RWPE2 (cell line): ENCODE measurements around the gene SPDYE4.
"Not testable (repeated sequence)": the region's sequence is repeated elsewhere in the genome, so short reads cannot be mapped to it uniquely, and the experiment has no call there.

Source experiments
- ATAC-seq: fragments of 200-7000 bp; cut with Tn5 transposase; 3 replicates; pipeline ENCODE4 v1.9.1; 2021; ENCODE audit warnings: low read depth
- DNase-seq: peaks from one replicate; pipeline ENCODE4 v3.0.0-alpha.2; 2020; ENCODE audit warnings: low spot score
- H3K27ac ChIP-seq: fragments of 450-650 bp; 2 replicates; pipeline ENCODE4 v1.5.1; 2017; ENCODE audit warnings: mild to moderate bottlenecking; ENCODE audit not compliant: poor library complexity, severe bottlenecking
- H3K27me3 ChIP-seq: fragments of 250-450 bp; sonication (Bioruptor Pico); 2 replicates; pipeline ENCODE4 v1.5.1; 2021; ENCODE audit warnings: mild to moderate bottlenecking, moderate library complexity; ENCODE audit not compliant: insufficient read depth, poor library complexity, severe bottlenecking
- H3K36me3 ChIP-seq: fragments of 250-450 bp; sonication (Bioruptor Pico); 2 replicates; pipeline ENCODE4 v1.5.1; 2020; ENCODE audit warnings: low read depth, mild to moderate bottlenecking, moderate library complexity
- H3K4me1 ChIP-seq: fragments of 250-450 bp; sonication (Bioruptor Pico); 2 replicates; pipeline ENCODE4 v1.5.1; 2021; ENCODE audit warnings: mild to moderate bottlenecking, moderate library complexity; ENCODE audit not compliant: insufficient read depth, poor library complexity, severe bottlenecking
- H3K4me3 ChIP-seq: fragments of 250-450 bp; sonication (Bioruptor Pico); 2 replicates; pipeline ENCODE4 v1.5.1; 2021; ENCODE audit warnings: mild to moderate bottlenecking, moderate library complexity; ENCODE audit not compliant: severe bottlenecking
- H3K9me3 ChIP-seq: fragments of 250-450 bp; sonication (Bioruptor Pico); 2 replicates; pipeline ENCODE4 v1.5.1; 2021; ENCODE audit warnings: mild to moderate bottlenecking, moderate library complexity; ENCODE audit not compliant: severe bottlenecking
- TF ChIP-seq, protein P1 (sequence below): fragments of 450-650 bp; IDR thresholded peaks from one replicate; pipeline ENCODE4 v1.5.1; 2017; ENCODE audit warnings: mild to moderate bottlenecking, moderate library complexity; ENCODE audit not compliant: poor library complexity, severe bottlenecking

SPDYE4 gene

GRCh38 chr17:8758137-8758596, at the start of gene SPDYE4:
SPDYE4 (minus strand) TSS chr17:8758546; CDS start chr17:8758382, 164 bp downstream.
- Histone ChIP-seq H3K4me1 (no peaks in the 10 kb centered on the region), H3K4me3 (no peak within 1 kb of the TSS), H3K9me3 (no peaks in the 10 kb centered on the region), H3K27me3 (no peaks in the 10 kb centered on the region), H3K27ac (no peak within 1 kb of the TSS), H3K36me3 (no peaks in the 10 kb centered on the region)
- DNase-seq (no peak), ATAC-seq (no peak)
- TF ChIP-seq, protein P1, sequence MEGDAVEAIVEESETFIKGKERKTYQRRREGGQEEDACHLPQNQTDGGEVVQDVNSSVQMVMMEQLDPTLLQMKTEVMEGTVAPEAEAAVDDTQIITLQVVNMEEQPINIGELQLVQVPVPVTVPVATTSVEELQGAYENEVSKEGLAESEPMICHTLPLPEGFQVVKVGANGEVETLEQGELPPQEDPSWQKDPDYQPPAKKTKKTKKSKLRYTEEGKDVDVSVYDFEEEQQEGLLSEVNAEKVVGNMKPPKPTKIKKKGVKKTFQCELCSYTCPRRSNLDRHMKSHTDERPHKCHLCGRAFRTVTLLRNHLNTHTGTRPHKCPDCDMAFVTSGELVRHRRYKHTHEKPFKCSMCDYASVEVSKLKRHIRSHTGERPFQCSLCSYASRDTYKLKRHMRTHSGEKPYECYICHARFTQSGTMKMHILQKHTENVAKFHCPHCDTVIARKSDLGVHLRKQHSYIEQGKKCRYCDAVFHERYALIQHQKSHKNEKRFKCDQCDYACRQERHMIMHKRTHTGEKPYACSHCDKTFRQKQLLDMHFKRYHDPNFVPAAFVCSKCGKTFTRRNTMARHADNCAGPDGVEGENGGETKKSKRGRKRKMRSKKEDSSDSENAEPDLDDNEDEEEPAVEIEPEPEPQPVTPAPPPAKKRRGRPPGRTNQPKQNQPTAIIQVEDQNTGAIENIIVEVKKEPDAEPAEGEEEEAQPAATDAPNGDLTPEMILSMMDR, result no peak

- ATAC-seq (peak; percentile 72; the same call in 2 of the 3 replicates), DNase-seq (no peak)
- H3K4me3 ChIP-seq, result no peak overlapping the region
- H3K4me1 ChIP-seq, result peaks cover 5% of the 10 kb centered on the region
- H3K27ac ChIP-seq, result no peak overlapping the region
- H3K9me3 ChIP-seq, result peaks cover 12% of the 10 kb centered on the region
- H3K36me3 ChIP-seq, result no peaks in the 10 kb centered on the region
- TF ChIP-seq, protein P1, result no peak
- H3K27me3 ChIP-seq, result no peaks in the 10 kb centered on the region
Measured at GRCh38 chr17:8806926-8807550, 48.7 kb upstream of the SPDYE4 start.

- DNase-seq (no peak), ATAC-seq (no peak)
- peaks cover 5% of the 10 kb centered on the region for H3K4me1 ChIP-seq
- no peak overlapping the region for H3K4me3 ChIP-seq
- no peaks in the 10 kb centered on the region for H3K36me3 ChIP-seq
- TF ChIP-seq, protein P1, result no peak
- H3K27ac ChIP-seq, result no peak overlapping the region
- peaks cover 12% of the 10 kb centered on the region for H3K9me3 ChIP-seq
- H3K27me3 ChIP-seq, result no peaks in the 10 kb centered on the region
Measured at GRCh38 chr17:8806253-8806925, 48.0 kb upstream of the SPDYE4 start.

DNA sequence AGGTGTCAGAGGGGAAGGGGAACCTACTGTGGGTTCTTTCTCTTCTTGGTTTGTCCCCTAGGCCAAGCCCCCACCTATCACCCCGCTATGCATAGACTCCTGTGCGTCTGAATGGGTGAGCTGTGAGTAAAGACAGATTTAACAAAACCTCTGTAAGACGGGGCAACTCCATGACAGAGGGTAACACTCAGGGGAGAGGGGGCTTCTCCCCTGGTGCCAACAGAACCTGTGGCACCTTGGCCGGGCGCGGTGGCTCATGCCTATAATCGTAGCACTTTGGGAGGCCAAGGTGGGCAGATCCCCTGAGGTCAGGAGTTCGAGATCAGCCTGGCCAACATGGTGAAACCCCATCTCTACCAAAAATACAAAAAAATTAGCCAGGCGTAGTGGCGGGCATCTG, 47.0 kb upstream of the SPDYE4 start:
- H3K4me3 ChIP-seq, H3K36me3 ChIP-seq, H3K4me1 ChIP-seq, H3K27ac ChIP-seq, DNase-seq, H3K27me3 ChIP-seq, ATAC-seq: not testable (repeated sequence)
- peaks cover 12% of the 10 kb centered on the region for H3K9me3 ChIP-seq

- no peak for DNase-seq
- TF ChIP-seq, protein P1, result no peak
Measured at GRCh38 chr17:8803531-8804420, 45.4 kb upstream of the SPDYE4 start.

More at GRCh38 chr17:8803531-8804420, 45.4 kb upstream of the SPDYE4 start:
- ATAC-seq, result no peak
- peaks cover 6% of the 10 kb centered on the region for H3K9me3 ChIP-seq
- peaks cover 5% of the 10 kb centered on the region for H3K4me1 ChIP-seq
- no peak overlapping the region for H3K27ac ChIP-seq
- H3K36me3 ChIP-seq, result no peaks in the 10 kb centered on the region
- H3K27me3 ChIP-seq, result no peaks in the 10 kb centered on the region
- H3K4me3 ChIP-seq, result no peak overlapping the region
